Adrenal gland (tissue), 12 donors: Measurements from ENCODE around the gene MEI4. TPM values are rescaled to one million over a fixed set of nuclear protein-coding genes. Genes with fewer than 3 reads are reported as not detected.

Experiments
- DNase-seq, 7 donors: peaks; one replicate each; pipeline ENCODE4 v3.0.0-alpha.2; 2019 to 2020
- H3K27ac ChIP-seq, 5 donors: fragments of 200-600 bp; sonication (generic) in 4 of 5; 1 replicate in 3 of 5; 2 replicates in 2 of 5; pipeline versions ENCODE4 v1.5.1 to v1.8.0; 2016 to 2020; ENCODE audit warnings: mild to moderate bottlenecking in 1 of 5
- H3K27me3 ChIP-seq: fragments of 200-600 bp; 2 replicates; pipeline ENCODE4 v1.8.0; 2021
- H3K36me3 ChIP-seq, 2 donors: fragments of 200-600 bp; replicated peaks in 1 of 2; 1 replicate in 1 of 2; 2 replicates in 1 of 2; pipeline versions ENCODE4 v1.5.1 to v1.8.0; 2018 to 2022
- H3K4me1 ChIP-seq, 2 donors: fragments of 200-600 bp; replicated peaks in 1 of 2; 1 replicate in 1 of 2; 2 replicates in 1 of 2; pipeline versions ENCODE4 v1.5.1 to v1.8.0; 2018 to 2021
- H3K4me3 ChIP-seq, 4 donors: fragments of 200-600 bp; sonication (generic) in 3 of 4; one replicate each; pipeline ENCODE4 v1.5.1; 2016 to 2018
- H3K9me3 ChIP-seq, 3 donors: fragments of 200-600 bp; sonication (generic) in 1 of 3; replicated peaks in 1 of 3; 1 replicate in 2 of 3; 2 replicates in 1 of 3; pipeline versions ENCODE4 v1.5.1 to v1.8.0; 2016 to 2021
- CTCF ChIP-seq, 6 experiments: fragments of 450-650 bp in 4 of 6; fragments of 200-600 bp in 2 of 6; sonication (generic) in 1 of 6; IDR thresholded peaks; 1 replicate in 5 of 6; 2 replicates in 1 of 6; pipeline versions ENCODE4 v1.5.1 to v1.8.0; 2016 to 2021; ENCODE audit warnings: antibody characterized with exemption in 6 of 6, mild to moderate bottlenecking in 2 of 6, moderate library complexity in 1 of 6
- POLR2A ChIP-seq, 2 donors: fragments of 450-650 bp; IDR thresholded peaks; one replicate each; pipeline ENCODE4 v1.6.1; 2017; ENCODE audit warnings: antibody characterized with exemption in 2 of 2, mild to moderate bottlenecking in 2 of 2, moderate library complexity in 1 of 2
- whole genome bisulfite sequencing, 4 donors: extraction: QIAGEN DNeasy Blood & Tissue Kit in 2 of 4; methylation state at CpG; one replicate each; pipeline versions ENCODE4 v1.1.5 to v1.1.7; 2013 to 2017; 5-methylcytosine and 5-hydroxymethylcytosine counted together
- intact Hi-C, 2 donors: fragments of 100-400 bp; cut with DNase I; formaldehyde crosslinking; loops; one replicate each; pipeline versions ENCODE4 v1.14.1 to v1.15.0; 2022 to 2023
- polyA plus RNA-seq, 3 donors: library from polyadenylated mRNA; stranded (reverse); fragments of 200-250 nt in 2 of 3; fragments of 350-450 nt in 1 of 3; fragmentation: Illumina TruSeq in 1 of 3; extraction: RNeasy Lipid Tissue Mini Kit (QIAGEN cat#74804) in 1 of 3; gene quantifications; one replicate each; pipeline ENCODE4 v1.2.3, GENCODE V29; 2013 to 2014
- total RNA-seq, 9 donors: library from RNA; depleted of rRNA in 4 of 9; stranded (reverse); fragments of >200 nt in 4 of 9; fragments of 120-200 nt in 1 of 9; fragmentation: NEBNext Ultra II Directional in 1 of 9; extraction: Animal tissue kit (Norgen Biotek cat#: 25700) in 1 of 9; gene quantifications; one replicate each; pipeline versions ENCODE4 v1.1.0 to v1.2.4, GENCODE V29; 2013 to 2023
- donor health status: healthy with polysubstance abuse.
- donor health status: Bipolar disorder and iron deficiency.
- donor health status: DM: yes; HTN: yes; CAD: no.
- donor health status: DM: no; HTN: no; CAD: no.
- donor health status: DM: no; HTN: no; CAD: no.
- donor health status: DM: yes; HTN: yes; CAD: no.

The MEI4 gene
- total and polyA plus RNA-seq, 12 donors, result 0.16 to 2.8 (median 0.66) TPM

- TF ChIP-seq CTCF (IDR thresholded peaks at IDR 0.05), result no peak
- TF ChIP-seq POLR2A (IDR thresholded peaks at IDR 0.05), result no peak
- Histone ChIP-seq H3K4me1 (no peaks in the 10 kb centered on the region), H3K27ac (no peak overlapping the region), H3K4me3 (no peak overlapping the region), H3K27me3 (no peaks in the 10 kb centered on the region), H3K9me3 (no peaks in the 10 kb centered on the region), H3K36me3 (no peaks in the 10 kb centered on the region)
- intact Hi-C loops, result no loop called here
- WGBS, 4 donors, result 71 to 84% (median 76%) methylated on average over 2 of the region's 2 CpGs
- DNase-seq, result no peak
These were observed 231.0 kb downstream of the MEI4 start for GRCh38 chr6:77883851-77884250.

GRCh38 chr6:77893391-77893790, 240.6 kb downstream of the MEI4 start:
- Histone ChIP-seq H3K9me3 (no peaks in the 10 kb centered on the region), H3K27ac (no peak overlapping the region), H3K4me1 (no peaks in the 10 kb centered on the region), H3K27me3 (no peaks in the 10 kb centered on the region), H3K4me3 (no peak overlapping the region), H3K36me3 (no peaks in the 10 kb centered on the region)
- no peak for TF ChIP-seq POLR2A (IDR thresholded peaks at IDR 0.05)
- TF ChIP-seq CTCF (IDR thresholded peaks at IDR 0.05), result no peak
- WGBS, 4 donors, result 75 to 79% (median 78%) methylated on average over 4 of the region's 4 CpGs
- intact Hi-C loops, result no loop called here
- no peak for DNase-seq

- no peak for DNase-seq
- H3K4me1 ChIP-seq, result no peaks in the 10 kb centered on the region
- no peak overlapping the region for H3K4me3 ChIP-seq
- no peaks in the 10 kb centered on the region for H3K27me3 ChIP-seq
- no peaks in the 10 kb centered on the region for H3K9me3 ChIP-seq
- TF ChIP-seq POLR2A (IDR thresholded peaks at IDR 0.05), result no peak
- TF ChIP-seq CTCF (IDR thresholded peaks at IDR 0.05), result no peak
- no peak overlapping the region for H3K27ac ChIP-seq
- intact Hi-C loops, result no loop called here
- 86 to 94% (median 91%) methylated on average over 3 of the region's 3 CpGs for WGBS, 4 donors
- H3K36me3 ChIP-seq, result no peaks in the 10 kb centered on the region
These were observed 253.2 kb downstream of the MEI4 start for GRCh38 chr6:77906070-77906469.

GRCh38 chr6:77910826-77911225, 258.0 kb downstream of the MEI4 start:
- Histone ChIP-seq H3K36me3 (no peaks in the 10 kb centered on the region), H3K4me1 (no peaks in the 10 kb centered on the region), H3K9me3 (peaks cover 0 to 6% (median 0%) of the 10 kb centered on the region in 3 donors), H3K4me3 (no peak overlapping the region), H3K27ac (no peak overlapping the region), H3K27me3 (no peaks in the 10 kb centered on the region)
- WGBS, 4 donors, result 72 to 86% (median 85%) methylated on average over 1 of the region's 1 CpG
- intact Hi-C loops, result no loop called here
- DNase-seq, result no peak
- TF ChIP-seq POLR2A (IDR thresholded peaks at IDR 0.05) (no peak), CTCF (IDR thresholded peaks at IDR 0.05) (no peak)
